Subcutaneous adipose tissue (tissue), 4 donors: ENCODE measurements around the gene LHX3. TPM values are rescaled to one million over a fixed set of nuclear protein-coding genes. Genes with fewer than 3 reads are reported as not detected.

Experiments used
- CTCF ChIP-seq: fragments of 450-650 bp; IDR thresholded peaks from one replicate; pipeline ENCODE4 v1.5.1; 2016; ENCODE audit warnings: low read depth, mild to moderate bottlenecking, control low read depth, antibody characterized with exemption, moderate library complexity
- total RNA-seq, 4 donors: library from RNA; depleted of rRNA; stranded (reverse); fragments of >200 nt; gene quantifications; one replicate each; pipeline ENCODE4 v1.1.0, GENCODE V29; 2016

LHX3 gene
- total RNA-seq, 4 donors from 2014 or later = not detected

- no peak for TF ChIP-seq CTCF
Observed at GRCh38 chr9:136187683-136188586, 17.0 kb downstream of the LHX3 start.

- no peak for TF ChIP-seq CTCF
Observed at GRCh38 chr9:136187197-136187596, 17.7 kb downstream of the LHX3 start.

- TF ChIP-seq CTCF = no peak
Observed at GRCh38 chr9:136186386-136186785, 18.5 kb downstream of the LHX3 start.

- no peak for TF ChIP-seq CTCF
Observed at GRCh38 chr9:136185596-136186366, 19.1 kb downstream of the LHX3 start.

- TF ChIP-seq CTCF = no peak
Observed at GRCh38 chr9:136185066-136185465, 19.9 kb downstream of the LHX3 start.

GRCh38 chr9:136182850-136183422 is 22.0 kb downstream of the LHX3 start:
- no peak for TF ChIP-seq CTCF

- no peak for TF ChIP-seq CTCF
Observed at GRCh38 chr9:136182420-136182787, 22.5 kb downstream of the LHX3 start.
